T47D (cell line): ENCODE measurements around the gene CHRM4.

Experiments used
- DNase-seq, 2 experiments: peaks; one replicate each; pipeline versions ENCODE4 v3.0.0 to v3.0.0-alpha.2; 2011 to 2012; ENCODE audit warnings: low read depth in 1 of 2, low spot score in 1 of 2
- JUND ChIP-seq: IDR thresholded peaks from 2 replicates; pipeline ENCODE4 v1.6.1; 2012; ENCODE audit warnings: low read depth
- in situ Hi-C: cut with HindIII; loops from 2 replicates; pipeline ENCODE4 v1.10.0; 2016; ENCODE audit warnings: low sequenced_read_pairs, low pct_unique_long_range_greater_than_20kb

Gene CHRM4

GRCh38 chr11:46391578-46392420, at the start of gene CHRM4:
TSS of gene CHRM4 (minus strand) at chr11:46391776. CDS start at chr11:46386557, 5,219 bp downstream.
- in situ Hi-C loops, result no loop called here
- peak; percentile 74 to 83 for DNase-seq
- TF ChIP-seq JUND, result no peak

- no peak for DNase-seq
- TF ChIP-seq JUND, result no peak
- in situ Hi-C loops, result no loop called here
These were observed 46.6 kb upstream of the CHRM4 start for GRCh38 chr11:46438211-46438610.

GRCh38 chr11:46437122-46437689, 45.6 kb upstream of the CHRM4 start:
- in situ Hi-C loops, result no loop called here
- no peak for TF ChIP-seq JUND

GRCh38 chr11:46436113-46436512, 44.5 kb upstream of the CHRM4 start:
- DNase-seq, result no peak
- no peak for TF ChIP-seq JUND
- in situ Hi-C loops, result no loop called here

More at GRCh38 chr11:46437122-46437689, 45.6 kb upstream of the CHRM4 start:
- no peak for DNase-seq

- TF ChIP-seq JUND, result no peak
- DNase-seq, result no peak
- in situ Hi-C loops, result no loop called here
These were observed 44.1 kb upstream of the CHRM4 start for GRCh38 chr11:46435679-46436078.

- DNase-seq, result no peak
- TF ChIP-seq JUND, result no peak
- in situ Hi-C loops, result no loop called here
These were observed 39.6 kb upstream of the CHRM4 start for GRCh38 chr11:46431211-46431610.

- no peak for DNase-seq
- in situ Hi-C loops, result no loop called here
- no peak for TF ChIP-seq JUND
These were observed 38.1 kb upstream of the CHRM4 start for GRCh38 chr11:46429717-46430116.

- in situ Hi-C loops, result no loop called here
- DNase-seq, result no peak
- TF ChIP-seq JUND, result no peak
These were observed 35.8 kb upstream of the CHRM4 start for GRCh38 chr11:46427364-46427763.

- in situ Hi-C loops, result no loop called here
- no peak for TF ChIP-seq JUND
- no peak for DNase-seq
These were observed 34.8 kb upstream of the CHRM4 start for GRCh38 chr11:46426233-46426991.

GRCh38 chr11:46422588-46422987, 31.0 kb upstream of the CHRM4 start:
- peak in 1 of 2 experiments; percentile 20 for DNase-seq
- in situ Hi-C loops, result no loop called here
- no peak for TF ChIP-seq JUND

GRCh38 chr11:46421257-46421880, 29.8 kb upstream of the CHRM4 start:
- in situ Hi-C loops, result no loop called here
- no peak for TF ChIP-seq JUND
- DNase-seq, result no peak

- DNase-seq, result no peak
- no peak for TF ChIP-seq JUND
- in situ Hi-C loops, result no loop called here
These were observed 28.9 kb upstream of the CHRM4 start for GRCh38 chr11:46420513-46420912.
